ENCODE results near the gene TRMT2A. TPM values are rescaled to one million over a fixed set of nuclear protein-coding genes. Genes with fewer than 3 reads are reported as not detected.

TRMT2A gene
- total and polyA plus RNA-seq, 5 experiments from 2014 or later: 24.8 to 123 (median 36.8) TPM

- peak overlapping the region in 6 of 10 donors; percentile 24 to 74 (median 40) for H3K4me3 Mint-ChIP-seq
Measured at GRCh38 chr22:20128902-20129746, 12.1 kb upstream of the TRMT2A start.

GRCh38 chr22:20128619-20128901, 11.5 kb upstream of the TRMT2A start:
- POLR2A ChIA-PET: interaction anchor here (3.3 kb wide), 1 partner anchor 11 kb away, joined by 14 read pairs; the partner anchor contains the start of gene TRMT2A
- H3K9me3 Mint-ChIP-seq: no peaks in the 10 kb centered on the region
- H3K27me3 Mint-ChIP-seq: no peaks in the 10 kb centered on the region
- no peak for DNase-seq
- no peak overlapping the region for H3K4me3 Mint-ChIP-seq
- H3K4me1 Mint-ChIP-seq: peaks cover 4 to 31% (median 18%) of the 10 kb centered on the region in 4 donors
- H3K36me3 Mint-ChIP-seq: peaks cover 0 to 29% (median 0%) of the 10 kb centered on the region in 3 donors
- H3K27ac Mint-ChIP-seq: peak overlapping the region in 4 of 10 donors; percentile 41 to 89 (median 80)
- no peak for ATAC-seq

More at GRCh38 chr22:20128902-20129746, 12.1 kb upstream of the TRMT2A start:
- Mint-ChIP-seq H3K9me3 (no peaks in the 10 kb centered on the region), H3K27ac (peak overlapping the region; percentile 44 to 90 (median 78)), H3K4me1 (peaks cover 5 to 31% (median 21%) of the 10 kb centered on the region in 4 donors), H3K27me3 (no peaks in the 10 kb centered on the region), H3K36me3 (peaks cover 0 to 29% (median 0%) of the 10 kb centered on the region in 3 donors)
- ATAC-seq (peak in 1 of 2 donors; percentile 24), DNase-seq (peak in 8 of 10 donors; percentile 31 to 58 (median 50))
- POLR2A ChIA-PET: interaction anchor here (1.3 to 3.3 kb wide), 3 partner anchors 12 to 175 kb away, joined by 3 to 14 read pairs (median 4); partner anchors contain the start of genes TANGO2 and TRMT2A

DNA sequence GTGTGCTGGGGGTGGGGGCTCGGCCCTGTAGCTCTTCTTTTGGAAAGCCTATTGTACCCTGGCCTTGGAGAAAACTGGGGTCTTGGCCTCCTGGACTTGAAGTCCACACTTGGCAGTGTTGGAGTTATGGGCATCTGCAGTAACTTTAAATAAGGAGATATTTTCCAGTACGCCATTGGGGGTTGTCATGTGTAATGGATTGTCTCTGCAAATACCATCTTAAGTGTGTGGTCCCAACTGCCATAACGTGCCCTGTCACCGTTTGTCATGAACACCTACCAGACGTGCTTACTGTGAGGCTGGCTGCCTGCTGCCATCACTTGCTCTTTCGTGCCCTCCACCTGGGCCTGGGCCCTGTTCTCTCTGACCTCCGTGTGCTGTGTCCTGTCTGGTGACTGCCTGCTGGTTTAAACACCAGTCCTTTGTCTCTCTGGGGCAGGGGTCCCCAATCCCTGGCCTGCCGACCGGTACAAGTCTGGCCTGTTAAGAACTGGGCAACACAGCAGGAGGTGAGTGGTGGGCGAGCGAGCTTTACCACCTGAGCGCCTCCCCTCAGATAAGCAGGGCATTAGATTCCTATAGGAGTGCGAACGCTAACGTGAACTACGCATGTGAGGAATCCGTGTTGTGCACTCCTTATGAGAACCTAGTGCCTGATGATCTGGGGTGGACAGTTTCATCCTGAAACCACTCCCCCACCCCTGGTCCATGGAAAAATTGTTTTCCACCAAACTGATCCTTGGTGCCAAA, 11.0 kb upstream of the TRMT2A start:
- peaks cover 0 to 29% (median 0%) of the 10 kb centered on the region in 3 donors for H3K36me3 Mint-ChIP-seq
- peak overlapping the region in 5 of 10 donors; percentile 41 to 89 (median 61) for H3K27ac Mint-ChIP-seq
- ATAC-seq (no peak), DNase-seq (no peak)
- H3K4me1 Mint-ChIP-seq: peaks cover 4 to 27% (median 14%) of the 10 kb centered on the region in 4 donors
- POLR2A ChIA-PET: interaction anchor here (3.3 kb wide), 1 partner anchor 11 kb away, joined by 14 read pairs; the partner anchor contains the start of gene TRMT2A
- no peaks in the 10 kb centered on the region for H3K9me3 Mint-ChIP-seq
- H3K27me3 Mint-ChIP-seq: no peaks in the 10 kb centered on the region
- H3K4me3 Mint-ChIP-seq: no peak overlapping the region

DNA sequence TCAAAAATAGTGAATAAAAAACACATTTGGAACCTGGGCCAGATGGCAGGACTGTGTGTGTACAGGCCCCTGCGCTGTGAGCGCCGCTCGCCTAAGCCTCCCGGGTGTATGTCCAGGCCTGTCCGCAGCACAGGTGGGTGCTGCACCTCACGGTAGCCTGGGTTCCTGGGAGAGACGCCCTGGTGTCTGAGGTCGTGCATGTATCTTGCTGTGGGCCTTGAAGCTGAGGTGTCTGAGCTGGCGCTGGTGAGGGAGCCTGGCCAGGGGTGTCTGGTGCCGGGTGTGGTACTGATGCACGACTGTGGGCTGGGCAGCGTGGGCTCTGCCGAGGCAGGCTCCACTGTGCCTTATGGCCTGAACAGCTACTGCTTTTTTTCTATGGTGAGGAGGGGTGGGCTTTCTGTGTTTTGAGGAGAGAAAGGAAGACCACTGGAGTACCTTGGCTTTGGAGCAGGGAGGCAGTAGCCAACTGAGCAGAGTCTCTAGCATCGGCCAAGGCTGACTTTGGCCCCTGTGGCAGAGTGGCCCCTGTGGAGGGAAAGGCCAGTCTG, 10.4 kb upstream of the TRMT2A start:
- no peaks in the 10 kb centered on the region for H3K9me3 Mint-ChIP-seq
- H3K36me3 Mint-ChIP-seq: peaks cover 0 to 29% (median 0%) of the 10 kb centered on the region in 3 donors
- H3K4me3 Mint-ChIP-seq: no peak overlapping the region
- POLR2A ChIA-PET: no interaction called here
- H3K4me1 Mint-ChIP-seq: peaks cover 4 to 21% (median 11%) of the 10 kb centered on the region in 4 donors
- no peak for ATAC-seq
- peak overlapping the region in 2 of 10 donors; percentile 48 to 61 for H3K27ac Mint-ChIP-seq
- H3K27me3 Mint-ChIP-seq: no peaks in the 10 kb centered on the region
- DNase-seq: no peak

- H3K36me3 Mint-ChIP-seq: peaks cover 0 to 37% (median 0%) of the 10 kb centered on the region in 3 donors
Measured at GRCh38 chr22:20126284-20127029, 9.4 kb upstream of the TRMT2A start.

DNA sequence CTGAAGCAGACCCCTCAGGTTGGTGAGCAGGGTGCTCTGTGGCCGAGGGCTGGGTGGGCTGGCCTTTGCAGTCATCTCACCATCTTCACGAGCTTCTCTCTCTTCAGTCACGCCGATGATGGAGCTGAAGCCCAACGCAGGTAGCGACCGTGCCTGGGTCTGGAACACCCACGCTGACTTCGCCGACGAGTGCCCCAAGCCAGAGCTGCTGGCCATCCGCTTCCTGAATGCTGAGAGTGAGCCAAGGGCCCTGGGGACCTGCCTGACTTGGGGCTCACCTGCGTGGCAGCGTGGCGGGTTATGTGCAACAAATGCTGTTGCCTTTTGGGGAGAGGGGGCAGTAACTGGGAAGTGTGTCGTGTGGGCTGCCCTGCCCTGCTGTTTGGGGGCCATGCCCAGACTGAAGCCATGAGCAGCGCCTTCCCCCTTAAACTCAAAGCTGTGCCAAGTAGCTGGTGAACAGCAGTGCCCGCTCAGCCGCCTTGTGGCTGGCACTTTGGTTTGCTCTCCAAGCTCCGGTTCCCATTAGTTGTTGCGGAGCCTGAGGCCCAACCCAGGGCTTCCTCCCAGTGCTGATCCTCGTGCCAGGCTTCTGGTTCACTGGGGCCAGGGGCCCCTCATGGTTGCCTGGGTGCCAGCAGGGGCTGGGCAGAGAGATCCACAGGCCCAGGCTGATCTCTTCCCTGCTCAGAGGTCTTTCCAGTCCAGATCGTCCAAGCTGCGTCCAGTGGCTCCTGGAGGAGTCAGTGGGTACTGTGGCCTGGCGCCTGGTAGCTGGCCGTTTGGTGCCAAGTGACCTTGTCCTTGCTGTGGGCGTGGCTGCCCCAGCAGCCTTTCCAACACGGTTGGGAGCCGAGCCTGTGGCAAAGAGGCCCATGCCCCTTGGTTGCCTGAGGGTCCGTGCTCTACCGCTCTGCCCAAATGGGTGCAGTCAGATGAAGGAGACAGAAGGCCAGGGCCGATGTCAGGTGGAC, 8.5 kb upstream of the TRMT2A start:
- H3K27me3 Mint-ChIP-seq: no peaks in the 10 kb centered on the region
- POLR2A ChIA-PET: interaction anchor here (0.7 kb wide), 1 partner anchor 16 kb away, joined by 3 read pairs; no protein-coding TSS in a partner anchor
- peaks cover 0 to 44% (median 0%) of the 10 kb centered on the region in 3 donors for H3K36me3 Mint-ChIP-seq
- no peak for ATAC-seq
- H3K4me1 Mint-ChIP-seq: peaks cover 5 to 38% (median 16%) of the 10 kb centered on the region in 4 donors
- DNase-seq: no peak
- peak overlapping the region in 1 of 10 donors; percentile 83 for H3K27ac Mint-ChIP-seq
- H3K9me3 Mint-ChIP-seq: no peaks in the 10 kb centered on the region
- no peak overlapping the region for H3K4me3 Mint-ChIP-seq

More at GRCh38 chr22:20126284-20127029, 9.4 kb upstream of the TRMT2A start:
- peak overlapping the region in 2 of 10 donors; percentile 27 to 83 for H3K27ac Mint-ChIP-seq
- H3K27me3 Mint-ChIP-seq: no peaks in the 10 kb centered on the region
- DNase-seq (no peak), ATAC-seq (no peak)
- no peaks in the 10 kb centered on the region for H3K9me3 Mint-ChIP-seq
- POLR2A ChIA-PET: interaction anchor here (0.7 kb wide), 1 partner anchor 15 kb away, joined by 3 read pairs; no protein-coding TSS in a partner anchor
- no peak overlapping the region for H3K4me3 Mint-ChIP-seq
- H3K4me1 Mint-ChIP-seq: peaks cover 5 to 29% (median 16%) of the 10 kb centered on the region in 4 donors

DNA sequence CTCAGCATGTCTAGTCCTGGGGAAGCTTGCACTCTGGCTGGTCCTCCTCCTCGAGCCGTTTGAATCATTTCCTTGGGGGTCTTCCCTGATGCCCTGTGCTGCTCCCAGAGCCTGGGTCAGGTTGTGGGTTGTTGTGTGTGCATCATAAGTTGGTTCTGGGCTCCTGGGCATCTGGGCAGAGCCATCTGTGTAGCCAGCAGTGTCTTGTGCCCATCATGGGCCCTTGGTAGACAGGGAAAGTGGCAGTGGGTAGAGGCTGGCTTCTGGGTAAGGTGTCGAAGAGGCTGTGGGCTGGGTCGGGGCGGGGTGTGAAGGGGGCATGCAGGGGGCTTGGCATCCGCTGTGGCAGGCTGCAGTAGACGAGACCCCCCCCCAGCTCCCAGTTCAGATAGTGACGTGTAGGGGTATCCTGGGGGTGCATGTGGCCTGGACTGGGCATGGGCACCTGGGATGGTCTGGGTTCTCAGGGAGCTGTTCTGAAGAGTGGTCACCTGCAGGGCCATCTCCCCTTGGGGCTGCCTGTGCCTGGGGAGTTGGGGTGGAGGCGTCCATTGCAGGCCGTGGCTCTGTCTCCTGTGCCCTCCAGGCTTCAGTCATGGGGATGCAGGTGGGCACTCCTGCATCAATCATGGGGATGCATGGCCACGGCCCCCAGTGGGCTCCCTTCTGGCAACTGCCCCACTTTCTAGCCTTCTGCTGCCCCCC, 7.2 kb upstream of the TRMT2A start:
- H3K27ac Mint-ChIP-seq: peak overlapping the region in 3 of 10 donors; percentile 59 to 87 (median 67)
- ATAC-seq (no peak), DNase-seq (no peak)
- H3K4me1 Mint-ChIP-seq: peaks cover 5 to 39% (median 16%) of the 10 kb centered on the region in 4 donors
- no peaks in the 10 kb centered on the region for H3K27me3 Mint-ChIP-seq
- POLR2A ChIA-PET: no interaction called here
- H3K9me3 Mint-ChIP-seq: no peaks in the 10 kb centered on the region
- peaks cover 0 to 54% (median 3%) of the 10 kb centered on the region in 3 donors for H3K36me3 Mint-ChIP-seq
- H3K4me3 Mint-ChIP-seq: peak overlapping the region in 1 of 10 donors; percentile 20

- peak overlapping the region in 3 of 10 donors; percentile 7 to 87 (median 51) for H3K27ac Mint-ChIP-seq
- peaks cover 8 to 44% (median 20%) of the 10 kb centered on the region in 4 donors for H3K4me1 Mint-ChIP-seq
- H3K36me3 Mint-ChIP-seq: peaks cover 0 to 57% (median 3%) of the 10 kb centered on the region in 3 donors
- ATAC-seq: no peak
- peak overlapping the region in 2 of 10 donors; percentile 41 to 51 for H3K4me3 Mint-ChIP-seq
- POLR2A ChIA-PET: no interaction called here
- no peaks in the 10 kb centered on the region for H3K27me3 Mint-ChIP-seq
- no peak for DNase-seq
- H3K9me3 Mint-ChIP-seq: no peaks in the 10 kb centered on the region
Measured at GRCh38 chr22:20123366-20124082, 6.5 kb upstream of the TRMT2A start.

DNA sequence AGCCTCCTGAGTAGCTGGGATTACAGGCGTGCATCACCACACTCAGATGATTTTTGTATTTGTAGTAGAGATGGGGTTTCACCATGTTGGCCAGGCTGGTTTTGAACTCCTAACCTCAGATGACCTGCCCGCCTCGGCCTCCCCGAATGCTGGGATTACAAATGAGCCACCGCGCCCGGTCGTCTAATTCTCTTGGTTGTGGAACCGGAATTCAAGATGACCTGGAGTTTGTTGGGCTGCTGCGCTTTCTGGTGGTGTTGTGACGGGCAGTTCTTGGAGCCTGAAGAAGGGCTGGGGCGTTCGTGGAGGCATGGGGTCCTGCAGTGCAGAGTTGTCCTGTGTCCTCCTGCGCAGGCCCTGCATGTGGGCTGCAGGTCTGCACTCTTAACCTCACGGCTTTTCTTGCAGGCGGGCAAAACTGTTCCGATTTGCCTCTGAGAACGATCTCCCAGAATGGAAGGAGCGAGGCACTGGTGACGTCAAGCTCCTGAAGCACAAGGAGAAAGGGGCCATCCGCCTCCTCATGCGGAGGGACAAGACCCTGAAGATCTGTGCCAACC, 4.9 kb upstream of the TRMT2A start:
- Mint-ChIP-seq H3K27ac (peak overlapping the region in 5 of 10 donors; percentile 52 to 79 (median 77)), H3K4me3 (peak overlapping the region in 1 of 10 donors; percentile 34), H3K36me3 (peaks cover 0 to 49% (median 3%) of the 10 kb centered on the region in 3 donors), H3K9me3 (no peaks in the 10 kb centered on the region), H3K4me1 (peaks cover 9 to 51% (median 27%) of the 10 kb centered on the region in 4 donors), H3K27me3 (no peaks in the 10 kb centered on the region)
- POLR2A ChIA-PET: no interaction called here
- ATAC-seq (no peak), DNase-seq (no peak)
